HG03025 (cell line): ENCODE results near the gene ZNF441.
"Not testable (repeated sequence)": the region's sequence is repeated elsewhere in the genome, so short reads cannot be mapped to it uniquely, and the experiment has no call there.

ENCODE experiments used
- ATAC-seq: cut with Tn5 transposase; IDR thresholded peaks from one replicate; pipeline ENCODE4 v1.9.1; 2021; ENCODE audit warnings: mild to moderate bottlenecking, moderate library complexity; ENCODE audit not compliant: unreplicated experiment, low FRiP score

Gene ZNF441

DNA sequence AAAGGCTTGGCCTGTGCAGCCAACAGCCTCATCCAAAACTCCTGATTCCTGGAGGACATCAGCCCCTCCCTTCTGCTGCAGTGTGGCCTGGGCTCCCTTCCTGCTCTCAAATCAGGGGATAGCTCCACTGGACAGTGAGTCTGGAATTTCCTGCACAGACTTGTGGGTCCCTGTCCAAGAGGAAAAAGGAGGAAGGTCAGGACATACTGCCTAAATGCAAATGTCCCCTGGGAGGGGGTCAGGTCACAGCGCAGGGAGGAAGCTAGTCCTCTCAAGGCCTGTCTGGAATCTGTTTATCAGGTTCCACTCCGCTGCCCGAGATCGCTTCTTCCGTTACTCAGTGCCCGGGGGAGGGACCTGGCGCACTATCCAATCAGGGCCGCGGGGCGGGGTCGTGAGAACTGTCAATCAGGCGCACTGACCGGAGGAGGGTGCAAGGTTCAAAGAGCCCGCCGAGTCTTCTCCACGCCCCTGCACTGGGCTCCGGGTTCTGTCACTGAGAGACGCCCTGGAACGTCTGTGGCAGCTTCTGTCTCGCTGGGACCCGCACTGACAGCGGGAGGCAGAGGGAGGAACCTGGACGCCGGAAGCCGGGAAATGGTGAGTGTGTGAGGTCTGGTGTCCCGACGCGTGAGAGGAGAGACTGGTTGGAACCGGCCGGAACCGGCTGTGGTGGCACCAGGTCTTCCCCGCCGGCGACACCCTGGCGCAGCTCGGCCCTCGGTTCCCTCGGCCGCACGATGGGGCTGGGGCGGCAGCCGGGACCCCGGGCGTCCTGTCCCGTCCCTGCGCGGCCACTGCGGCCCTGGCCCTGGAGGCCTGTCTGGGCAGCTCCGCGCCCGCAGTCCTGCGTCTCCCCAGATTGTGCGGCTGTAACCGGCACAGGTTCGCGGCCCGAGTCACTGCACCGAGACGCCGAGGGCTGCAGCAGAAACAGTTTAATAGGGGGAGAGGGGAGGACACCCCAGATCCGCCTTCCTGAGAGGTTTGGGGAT is at the start of gene ZNF441:
Gene ZNF441, plus strand, starts transcription at position 404 of the 995 bp plus-strand sequence. Its CDS starts 194 bp downstream, at position 598.
- peak; percentile 86 for ATAC-seq

DNA sequence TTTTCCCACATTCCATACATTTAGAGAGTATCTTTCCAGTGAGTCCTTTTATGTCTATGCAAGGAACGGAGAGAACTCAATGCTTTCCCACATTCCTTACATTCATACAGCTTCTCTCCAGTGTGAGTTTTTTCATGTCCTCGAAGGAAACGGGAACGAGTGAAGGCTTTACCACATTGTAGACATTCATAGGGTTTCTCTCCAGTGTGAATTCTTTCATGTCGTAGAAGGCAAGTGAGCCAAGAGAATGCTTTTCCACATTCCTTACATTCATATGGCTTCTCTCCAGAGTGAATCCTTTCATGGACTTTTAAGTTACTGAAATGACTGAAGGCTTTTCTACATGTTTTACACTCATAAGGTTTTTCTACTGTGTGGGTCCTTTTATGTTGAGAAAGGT is 45.1 kb upstream of the ZNF441 start:
- no peak for ATAC-seq

DNA sequence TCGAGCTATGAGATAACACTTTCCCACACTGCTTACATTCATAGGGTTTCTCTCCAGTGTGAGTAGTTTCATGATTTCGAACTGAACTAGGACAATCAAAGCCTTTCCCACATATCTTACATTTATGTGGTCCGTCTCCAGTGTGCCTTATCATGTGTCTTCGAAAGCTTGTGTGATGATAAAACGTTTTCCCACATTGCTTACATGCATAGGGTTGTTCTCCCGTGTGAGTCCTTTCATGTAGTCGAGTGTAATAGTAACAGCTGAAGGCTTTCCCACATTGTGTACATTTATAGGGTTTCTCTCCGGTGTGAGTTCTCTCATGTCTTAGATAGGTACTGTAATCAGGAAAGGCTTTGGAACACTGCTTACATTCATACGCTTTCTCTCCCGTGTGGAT is 44.4 kb upstream of the ZNF441 start:
- ATAC-seq: no peak

DNA sequence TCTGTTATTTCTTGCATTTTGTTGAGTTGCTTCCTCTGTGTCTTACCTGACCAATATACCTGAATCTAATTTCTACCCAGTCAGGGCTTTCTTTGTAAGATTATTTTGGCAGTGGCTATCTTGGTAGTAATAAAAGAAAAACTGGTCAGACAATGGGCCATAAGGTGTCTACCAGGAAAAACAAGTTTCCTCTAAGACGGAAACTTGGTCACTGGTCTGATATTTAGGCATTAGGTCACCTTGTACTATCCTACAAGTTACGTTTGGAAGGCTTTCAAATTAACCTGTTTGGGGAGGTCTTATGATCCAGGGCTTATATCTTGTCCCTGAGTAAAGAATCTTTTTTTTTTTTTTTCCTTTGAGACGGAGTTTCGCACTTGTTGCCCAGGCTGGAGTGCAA is 37.2 kb upstream of the ZNF441 start:
- no peak for ATAC-seq

DNA sequence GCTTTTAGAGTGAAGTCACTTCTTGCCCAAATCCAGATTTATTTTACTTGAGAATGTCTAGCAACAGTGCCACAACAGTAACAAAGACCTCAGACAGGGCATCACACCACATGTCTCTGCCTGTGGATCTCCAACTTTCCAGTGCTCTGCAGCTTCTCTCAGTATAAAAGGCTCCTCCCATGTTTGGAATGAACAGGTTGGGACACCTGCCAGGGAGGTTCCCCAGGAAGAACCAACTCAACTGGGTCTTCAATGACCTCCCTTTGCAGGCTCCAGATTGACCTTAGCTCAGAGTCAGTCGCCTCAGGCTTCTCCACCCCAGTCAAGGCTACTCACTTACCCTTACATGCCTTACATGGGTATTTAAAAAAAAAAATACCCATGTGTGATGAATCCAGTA is 31.4 kb upstream of the ZNF441 start:
- ATAC-seq: no peak

DNA sequence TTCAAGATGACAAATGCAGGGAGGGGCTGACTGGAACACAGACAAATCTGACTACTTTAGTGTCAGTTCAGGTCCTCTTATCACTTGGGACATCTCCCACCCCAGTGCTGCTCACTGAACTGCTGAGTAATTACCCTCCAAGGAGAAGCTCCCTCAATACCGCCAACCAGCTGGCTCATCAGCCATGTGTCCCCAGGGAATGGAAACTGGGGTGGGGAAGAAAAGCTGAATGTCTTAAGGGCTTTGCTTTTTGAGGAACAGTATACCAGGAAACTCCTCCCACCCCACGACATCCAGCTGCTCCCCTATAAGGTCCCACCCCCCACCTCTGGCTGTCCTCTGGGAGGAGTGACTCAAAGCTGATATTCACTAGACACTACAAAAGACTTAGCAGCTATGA is 30.1 kb upstream of the ZNF441 start:
- ATAC-seq: no peak

DNA sequence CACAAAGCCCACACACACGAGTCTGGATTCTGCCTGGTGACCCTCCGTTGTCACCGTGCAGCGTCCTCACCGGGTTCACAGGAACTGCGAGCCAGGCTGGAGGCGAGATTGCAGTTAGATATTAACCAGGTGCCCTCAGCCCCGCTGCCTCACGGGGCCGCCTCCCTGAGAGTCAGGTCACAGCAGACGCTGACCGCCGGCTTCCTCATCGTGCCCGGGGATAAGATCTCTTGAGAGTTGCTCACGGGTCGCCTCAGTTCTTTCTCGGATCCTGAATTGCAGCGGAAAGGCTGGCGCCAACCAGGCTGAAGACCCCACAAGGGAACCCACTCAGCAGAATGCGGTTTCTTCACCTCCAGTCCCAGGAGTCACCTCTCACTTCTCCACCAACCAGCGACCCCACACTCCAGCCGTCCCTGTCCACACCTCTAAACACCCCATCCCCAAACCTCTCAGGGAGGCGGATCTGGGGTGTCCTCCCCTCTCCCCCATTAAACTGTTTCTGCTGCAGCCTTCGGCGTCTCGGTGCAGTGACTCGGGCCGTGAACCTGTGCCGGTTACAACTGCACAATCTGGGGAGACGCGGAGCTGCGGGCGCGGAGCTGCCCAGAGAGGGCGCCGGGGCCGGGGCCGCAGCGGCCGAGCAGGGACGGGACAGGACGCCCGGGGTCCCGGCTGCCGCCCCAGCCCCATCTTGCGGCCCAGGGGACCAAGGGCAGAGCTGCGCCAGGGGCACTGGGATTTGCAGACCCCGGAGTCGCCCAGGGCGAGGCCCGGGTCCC is 28.6 kb upstream of the ZNF441 start:
- ATAC-seq: peak; percentile 37

DNA sequence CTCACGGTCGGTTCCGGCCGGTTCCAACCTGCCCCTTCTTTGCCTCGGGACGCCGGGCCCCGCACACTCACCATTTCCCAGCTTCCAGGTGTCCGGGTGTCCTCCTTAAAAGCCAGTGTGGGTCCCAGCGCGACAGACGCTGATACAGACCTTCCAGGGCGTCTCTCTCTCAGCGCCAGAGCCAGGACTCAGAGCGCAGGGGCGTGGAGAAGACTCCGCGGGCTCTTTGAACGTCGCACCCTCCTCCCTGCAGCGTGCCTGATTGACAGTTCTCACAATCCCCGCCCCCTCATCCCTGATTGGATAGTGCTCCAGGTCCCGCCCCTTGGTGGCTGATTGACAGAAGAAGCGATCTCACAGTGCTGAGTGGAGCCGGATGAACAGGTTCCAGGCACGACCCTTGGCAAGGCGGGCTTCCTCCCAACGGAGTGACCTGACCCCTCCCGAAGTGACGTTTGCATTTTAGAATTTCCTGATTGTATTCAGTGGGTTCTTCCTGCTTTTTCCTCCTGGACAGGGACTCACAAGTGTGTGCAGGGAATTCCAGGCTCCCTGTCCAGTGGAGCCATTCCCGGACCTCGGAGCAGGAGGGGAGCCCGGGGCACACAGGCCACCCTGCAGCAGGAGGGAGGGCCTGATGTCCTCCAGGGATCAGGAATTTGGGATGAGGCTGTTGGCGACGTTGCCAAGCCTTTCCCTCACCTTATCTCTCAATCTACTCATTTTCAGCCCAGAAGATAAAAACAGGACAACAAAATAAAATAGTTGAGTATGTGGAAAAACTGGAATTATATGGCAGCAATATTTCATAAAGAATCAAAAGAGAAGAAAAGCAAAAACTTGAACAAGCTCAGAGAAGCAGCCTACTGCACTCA is 27.8 kb upstream of the ZNF441 start, which contains the start of gene ZNF823:
Gene ZNF823, minus strand, starts transcription at position 201 of the 875 bp plus-strand sequence. Its CDS starts 127 bp downstream, at position 74.
- peak; percentile 83 for ATAC-seq

DNA sequence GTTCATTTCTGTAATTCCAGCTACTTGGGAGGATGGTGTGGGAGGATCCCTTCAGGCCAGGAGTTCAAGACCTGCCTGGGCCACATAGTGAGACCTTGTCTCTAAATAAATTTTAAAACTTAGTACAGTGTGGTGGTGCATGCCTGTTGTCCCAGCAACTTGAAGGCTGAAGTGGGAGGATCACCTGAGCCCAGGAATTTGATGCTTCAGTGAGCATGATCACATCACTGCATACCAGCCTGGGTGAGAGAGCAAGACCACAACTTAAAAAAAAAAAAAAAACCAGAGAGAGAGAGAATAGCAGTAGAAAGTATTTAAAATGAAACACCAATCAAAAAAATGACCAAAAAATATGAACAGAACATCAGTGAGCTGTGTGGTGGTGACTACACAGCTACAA is 20.9 kb upstream of the ZNF441 start:
- ATAC-seq: no peak

DNA sequence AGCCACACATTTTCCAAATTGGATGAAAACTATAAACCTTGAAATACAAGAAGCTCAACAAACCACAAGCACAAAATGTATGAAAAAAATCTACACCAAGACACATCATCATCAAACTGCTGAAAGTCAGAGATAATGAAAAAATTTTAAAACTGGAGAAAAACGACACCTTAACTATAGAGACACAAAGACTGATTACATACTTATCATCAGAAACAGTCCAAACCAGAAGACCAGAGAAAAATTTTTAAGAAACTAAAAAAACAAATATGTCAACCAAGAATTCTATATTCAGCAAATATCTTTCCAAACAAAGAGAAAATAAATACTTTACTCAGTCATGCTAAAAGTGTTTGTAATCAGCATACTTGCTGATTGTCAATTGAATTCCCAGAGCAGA is 19.5 kb upstream of the ZNF441 start:
- ATAC-seq: no peak

DNA sequence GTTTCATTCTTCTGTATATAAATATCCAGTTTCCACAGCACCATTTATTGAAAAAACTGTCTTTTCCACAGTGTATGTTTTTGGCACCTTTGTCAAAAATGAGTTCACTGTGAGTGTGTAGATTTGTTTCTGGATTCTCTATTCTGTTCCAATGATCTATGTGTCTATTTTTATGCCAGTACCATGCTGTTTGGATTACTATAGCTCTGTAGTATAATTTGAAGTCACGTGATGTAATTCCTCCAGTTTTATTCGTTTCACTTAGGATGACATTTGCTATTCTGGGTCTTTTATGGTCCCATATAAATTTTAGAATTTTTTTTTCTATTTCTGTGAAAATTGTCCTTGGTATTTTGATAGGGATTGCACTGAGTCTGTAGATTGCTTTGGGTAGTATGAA is 17.0 kb upstream of the ZNF441 start:
- ATAC-seq: no peak

DNA sequence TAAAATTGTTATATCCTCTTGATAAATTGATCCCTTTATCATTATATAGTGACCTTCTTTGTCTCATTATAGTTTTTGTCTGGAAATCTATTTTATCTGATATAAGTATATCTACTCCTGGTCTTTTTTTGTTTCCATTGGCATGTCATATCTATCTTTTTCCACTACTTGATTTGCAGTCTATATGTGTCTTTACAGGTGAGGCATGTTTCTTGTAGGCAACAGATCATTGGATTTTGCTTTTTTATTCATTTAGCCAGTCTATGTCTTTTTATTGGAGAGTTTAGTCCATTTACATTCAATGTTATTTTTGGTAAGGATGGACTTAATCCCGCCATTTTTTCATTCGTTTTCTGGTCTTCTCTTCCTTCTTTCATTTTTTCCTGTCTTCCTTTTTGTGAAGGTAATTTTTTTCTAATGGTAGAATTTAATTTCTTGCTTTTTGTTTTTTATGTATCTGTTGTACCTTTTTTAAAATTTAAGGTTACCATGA is 14.5 kb upstream of the ZNF441 start:
- ATAC-seq: no peak

DNA sequence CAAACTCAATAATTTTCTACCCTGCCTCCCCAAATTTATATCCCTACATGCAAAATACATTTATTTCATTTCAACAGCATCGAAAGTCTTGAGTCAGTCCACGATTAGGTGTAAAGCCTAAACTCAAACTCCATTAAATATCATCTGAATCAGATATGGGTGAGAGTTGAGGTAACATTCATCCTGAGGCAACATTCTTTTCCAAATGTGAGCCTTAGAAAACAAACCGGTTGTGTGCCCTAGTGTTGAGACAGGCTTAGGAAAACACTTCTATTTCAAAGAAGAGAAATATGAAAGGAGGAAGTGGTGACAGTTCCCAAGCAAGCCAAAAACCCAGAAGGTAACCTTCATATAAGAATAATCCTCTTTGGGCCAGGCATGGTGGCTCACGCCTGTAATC is 12.1 kb upstream of the ZNF441 start:
- no peak for ATAC-seq

DNA sequence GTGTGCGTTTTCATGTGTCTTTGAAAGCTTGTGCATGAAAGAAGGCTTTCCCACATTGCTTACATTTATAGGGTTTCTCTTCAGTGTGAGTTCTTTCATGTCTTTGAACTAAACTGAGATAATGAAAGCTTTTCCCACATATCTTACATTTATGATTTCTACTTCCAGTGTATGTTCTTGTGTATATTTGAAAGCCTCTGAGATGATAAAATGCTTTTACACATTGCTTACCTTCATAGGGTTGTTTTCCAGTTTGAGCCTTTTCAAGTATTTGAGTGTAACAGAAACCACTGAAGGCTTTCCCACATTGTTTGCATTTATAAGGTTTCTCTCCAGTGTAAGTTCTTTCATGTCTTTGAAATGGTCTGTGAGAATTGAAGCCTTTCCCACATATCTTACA is 9.8 kb upstream of the ZNF441 start:
- no peak for ATAC-seq

DNA sequence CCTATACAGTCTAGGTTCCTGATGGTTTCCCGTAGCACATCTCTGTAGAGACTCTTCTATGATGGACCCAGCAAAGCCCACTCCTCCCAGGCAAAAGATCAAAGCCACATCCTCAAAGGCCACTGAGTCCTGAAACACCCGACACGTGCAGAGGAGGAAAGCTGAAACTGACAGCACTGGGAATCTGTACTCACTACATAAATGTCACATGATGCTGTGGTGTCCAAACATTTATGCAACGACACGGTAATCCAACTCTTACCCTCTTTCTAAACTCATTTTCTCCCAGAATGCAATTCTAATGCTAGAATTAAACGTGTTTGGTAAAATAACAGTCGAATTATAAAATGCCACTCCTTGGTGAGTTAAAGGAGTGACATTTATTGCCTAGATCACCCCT is 7.0 kb upstream of the ZNF441 start:
- no peak for ATAC-seq

DNA sequence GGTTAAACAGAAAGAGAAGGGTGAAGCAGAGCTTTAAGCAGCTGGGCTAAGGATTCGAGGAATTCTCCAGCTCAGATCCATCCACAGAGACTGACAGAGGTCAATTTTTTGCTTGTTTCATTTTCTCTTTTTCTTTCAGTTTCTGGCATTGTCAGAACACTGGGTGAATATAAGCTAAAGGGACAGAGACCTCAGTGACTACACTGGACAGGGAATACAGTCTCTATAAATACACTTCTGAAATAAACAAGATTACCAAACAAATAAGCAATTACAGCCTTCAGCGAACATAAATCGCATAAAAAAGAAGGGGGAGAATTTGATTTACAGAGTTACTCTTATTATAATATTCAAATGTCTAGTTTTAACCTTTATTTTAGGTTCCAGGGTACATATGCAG is 3.7 kb upstream of the ZNF441 start:
- no peak for ATAC-seq

DNA sequence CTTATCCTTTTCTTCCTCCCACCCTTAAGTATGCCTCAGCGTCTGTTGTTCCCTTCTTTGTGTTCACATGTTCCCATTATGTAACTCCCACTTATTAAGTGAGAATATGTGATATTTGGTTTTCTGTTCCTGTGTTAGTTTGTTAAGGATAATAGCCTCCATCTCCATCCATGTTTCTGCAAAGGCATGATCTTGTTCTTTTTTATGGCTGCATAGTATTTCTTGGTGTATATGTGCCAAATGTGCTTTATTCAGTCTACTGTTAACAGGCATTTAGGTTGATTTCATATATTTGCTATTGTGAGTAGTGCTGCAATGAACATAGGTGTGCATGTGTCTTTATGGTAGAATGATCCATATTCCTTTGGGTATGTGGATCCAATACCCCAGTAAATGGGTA is 3.2 kb upstream of the ZNF441 start:
- ATAC-seq: no peak

DNA sequence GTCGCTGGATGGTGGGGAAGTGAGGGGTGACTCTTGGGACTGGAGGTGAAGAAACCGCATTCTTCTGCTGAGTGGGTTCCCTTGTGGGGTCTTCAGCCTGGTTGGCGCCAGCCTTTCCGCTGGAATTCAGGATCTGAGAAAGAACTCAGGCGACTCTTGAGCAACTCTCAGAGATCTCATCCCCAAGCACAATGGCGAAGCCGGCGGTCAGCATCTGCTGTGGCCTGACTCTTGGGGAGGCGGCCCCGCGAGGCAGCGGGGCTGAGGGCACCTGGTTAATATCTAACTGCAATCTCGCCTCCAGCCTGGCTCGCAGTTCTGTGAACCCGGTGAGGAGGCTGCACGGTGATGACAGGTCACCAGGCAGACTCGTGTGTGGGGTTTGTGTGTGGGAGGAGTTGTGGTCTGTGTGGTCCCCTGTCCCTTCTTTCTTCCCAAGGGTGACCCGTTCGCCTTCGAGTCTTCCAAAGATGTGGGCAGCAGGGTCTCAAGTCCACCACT is 883 bp downstream of the ZNF441 start:
- ATAC-seq: peak; percentile 10

DNA sequence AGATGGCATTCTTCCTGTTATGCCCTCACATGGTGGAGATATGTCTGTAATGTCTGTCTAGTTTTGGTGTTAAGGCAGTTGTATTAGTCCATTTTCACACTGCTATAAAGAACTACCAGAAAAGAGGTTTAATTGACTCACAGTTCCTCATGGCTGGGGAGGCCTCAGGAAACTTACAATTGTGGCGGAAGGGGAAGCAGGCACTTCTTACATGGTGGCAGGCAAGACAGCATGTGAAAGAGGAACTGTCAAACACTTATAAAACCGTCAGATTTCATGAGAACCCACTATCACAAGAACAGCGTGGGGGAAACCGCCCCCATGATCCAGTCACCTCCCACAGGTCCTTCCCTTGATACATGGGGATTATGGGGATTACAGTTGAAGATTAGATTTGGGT is 3.2 kb downstream of the ZNF441 start:
- no peak for ATAC-seq

DNA sequence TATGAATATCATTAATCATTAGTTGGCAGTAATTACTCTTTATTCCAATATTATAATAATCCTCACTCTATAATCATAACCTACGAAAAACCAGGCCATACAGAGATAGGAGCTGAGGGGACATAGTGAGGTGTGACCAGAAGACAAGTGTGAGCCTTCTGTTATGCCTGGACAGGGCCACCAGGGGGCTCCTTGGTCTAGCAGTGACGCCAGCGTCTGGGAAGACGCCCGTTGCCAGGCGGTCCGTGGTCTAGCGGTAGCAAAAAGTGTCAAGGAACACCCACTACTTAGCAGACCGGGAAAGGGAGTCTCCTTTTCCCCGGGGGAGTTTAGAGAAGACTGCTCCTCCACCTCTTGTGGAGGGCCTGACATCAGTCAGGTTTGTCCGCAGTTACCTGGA is 4.7 kb downstream of the ZNF441 start:
- ATAC-seq: not testable (repeated sequence)
